Stomach (tissue), 4 donors: ENCODE results near the gene BABAM2.

ENCODE experiments used
- EP300 ChIP-seq: sonication (generic); formaldehyde crosslinking; IDR thresholded peaks from one replicate; pipeline ENCODE4 v1.6.1; 2017; ENCODE audit warnings: antibody characterized with exemption
- POLR2A ChIP-seq, 4 donors: fragments of 450-650 bp; IDR thresholded peaks; one replicate each; pipeline ENCODE4 v1.6.1; 2016; ENCODE audit warnings: antibody characterized with exemption in 4 of 4, control low read depth in 2 of 4, mild to moderate bottlenecking in 1 of 4, moderate library complexity in 1 of 4
- POLR2AphosphoS5 ChIP-seq, 3 donors: sonication (generic); formaldehyde crosslinking; IDR thresholded peaks; one replicate each; pipeline ENCODE4 v1.6.1; 2016; ENCODE audit warnings: antibody characterized with exemption in 3 of 3
- TF ChIP-seq, protein P1 (sequence below), 7 experiments: fragments of 450-650 bp in 4 of 7; fragments of 200-600 bp in 3 of 7; sonication (generic) in 3 of 7; IDR thresholded peaks; one replicate each; pipeline ENCODE4 v1.5.1; 2016 to 2019; ENCODE audit warnings: antibody characterized with exemption in 7 of 7, control low read depth in 2 of 7, mild to moderate bottlenecking in 1 of 7

DNA sequence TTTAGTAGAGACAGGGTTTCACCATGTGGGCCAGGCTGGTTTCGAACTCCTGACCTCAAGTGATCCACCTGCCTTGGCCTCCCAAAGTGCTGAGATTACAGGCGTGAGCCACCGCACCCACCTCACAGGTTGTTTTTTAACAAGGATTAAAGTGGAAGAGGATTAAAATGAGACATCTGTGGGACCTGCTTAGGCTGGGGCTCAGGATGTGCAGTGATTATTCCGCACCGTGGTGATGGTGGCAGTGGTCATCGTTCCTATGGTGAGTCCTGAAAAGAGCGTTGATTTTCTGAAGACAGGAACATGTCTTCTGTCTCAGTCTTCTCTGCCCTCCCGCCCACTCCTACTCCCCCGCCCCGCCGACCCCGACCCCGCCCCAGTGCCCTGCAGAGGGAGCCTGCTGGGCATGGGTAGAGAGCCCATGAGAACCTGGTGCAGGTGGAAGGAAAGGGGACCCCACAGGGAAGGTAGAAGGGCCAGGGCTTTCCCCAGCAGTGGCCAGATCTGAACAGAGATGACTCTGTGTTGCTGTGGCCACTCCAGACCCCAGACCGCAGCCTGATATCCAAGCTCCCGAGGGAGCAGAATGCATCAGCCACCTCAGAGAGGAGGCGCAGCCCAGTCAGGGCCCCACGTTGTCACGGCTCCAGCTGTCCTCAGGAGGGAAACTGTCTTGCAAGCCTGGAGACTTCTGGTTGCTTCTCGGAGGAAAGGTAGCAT, 467.6 kb downstream of the BABAM2 start:
- TF ChIP-seq POLR2A (IDR thresholded peaks at IDR 0.05) = no peak
- TF ChIP-seq, protein P1, sequence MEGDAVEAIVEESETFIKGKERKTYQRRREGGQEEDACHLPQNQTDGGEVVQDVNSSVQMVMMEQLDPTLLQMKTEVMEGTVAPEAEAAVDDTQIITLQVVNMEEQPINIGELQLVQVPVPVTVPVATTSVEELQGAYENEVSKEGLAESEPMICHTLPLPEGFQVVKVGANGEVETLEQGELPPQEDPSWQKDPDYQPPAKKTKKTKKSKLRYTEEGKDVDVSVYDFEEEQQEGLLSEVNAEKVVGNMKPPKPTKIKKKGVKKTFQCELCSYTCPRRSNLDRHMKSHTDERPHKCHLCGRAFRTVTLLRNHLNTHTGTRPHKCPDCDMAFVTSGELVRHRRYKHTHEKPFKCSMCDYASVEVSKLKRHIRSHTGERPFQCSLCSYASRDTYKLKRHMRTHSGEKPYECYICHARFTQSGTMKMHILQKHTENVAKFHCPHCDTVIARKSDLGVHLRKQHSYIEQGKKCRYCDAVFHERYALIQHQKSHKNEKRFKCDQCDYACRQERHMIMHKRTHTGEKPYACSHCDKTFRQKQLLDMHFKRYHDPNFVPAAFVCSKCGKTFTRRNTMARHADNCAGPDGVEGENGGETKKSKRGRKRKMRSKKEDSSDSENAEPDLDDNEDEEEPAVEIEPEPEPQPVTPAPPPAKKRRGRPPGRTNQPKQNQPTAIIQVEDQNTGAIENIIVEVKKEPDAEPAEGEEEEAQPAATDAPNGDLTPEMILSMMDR (IDR thresholded peaks at IDR 0.05) = no peak
- TF ChIP-seq POLR2AphosphoS5 (IDR thresholded peaks at IDR 0.05) = no peak
- no peak for TF ChIP-seq EP300
